Iris pigment epithelial cell (primary cell): ENCODE results near the gene SLC49A4.
A peak's percentile ranks its signal among the peaks of the same experiment; 100 is the strongest.

ENCODE experiments used
- DNase-seq: peaks from one replicate; pipeline ENCODE4 v3.0.0-alpha.2; 2011; ENCODE audit warnings: low read depth

The SLC49A4 gene

GRCh38 chr3:122786066-122786465 is 8.8 kb upstream of the SLC49A4 start:
- peak; percentile 86 for DNase-seq

GRCh38 chr3:122787872-122788271 is 7.0 kb upstream of the SLC49A4 start:
- DNase-seq: no peak

GRCh38 chr3:122789585-122790273 is 5.1 kb upstream of the SLC49A4 start:
- no peak for DNase-seq

GRCh38 chr3:122793568-122794416 is 1.1 kb upstream of the SLC49A4 start, which contains the start of gene HSPBAP1:
HSPBAP1 (minus strand) TSS chr3:122793831; CDS start chr3:122793680, 151 bp downstream.
- DNase-seq: peak; percentile 97

GRCh38 chr3:122794483-122794778 is 438 bp upstream of the SLC49A4 start:
- no peak for DNase-seq

- peak; percentile 11 for DNase-seq
These were observed 866 bp downstream of the SLC49A4 start for GRCh38 chr3:122795674-122796195.

GRCh38 chr3:122797291-122797690 is 2.4 kb downstream of the SLC49A4 start:
- DNase-seq: peak; percentile 58

GRCh38 chr3:122799322-122799721 is 4.5 kb downstream of the SLC49A4 start:
- no peak for DNase-seq

GRCh38 chr3:122800031-122800430 is 5.2 kb downstream of the SLC49A4 start:
- no peak for DNase-seq

GRCh38 chr3:122800706-122801237 is 5.9 kb downstream of the SLC49A4 start:
- no peak for DNase-seq

GRCh38 chr3:122802323-122802722 is 7.5 kb downstream of the SLC49A4 start:
- no peak for DNase-seq

- DNase-seq: no peak
These were observed 9.1 kb downstream of the SLC49A4 start for GRCh38 chr3:122803977-122804376.

- peak; percentile 37 for DNase-seq
These were observed 15.9 kb downstream of the SLC49A4 start for GRCh38 chr3:122810734-122811133.

GRCh38 chr3:122816587-122816986 is 21.7 kb downstream of the SLC49A4 start:
- no peak for DNase-seq

- peak; percentile 34 for DNase-seq
These were observed 29.9 kb downstream of the SLC49A4 start for GRCh38 chr3:122824465-122825381.

GRCh38 chr3:122825460-122825859 is 30.6 kb downstream of the SLC49A4 start:
- DNase-seq: no peak

- no peak for DNase-seq
These were observed 31.4 kb downstream of the SLC49A4 start for GRCh38 chr3:122826278-122826677.

- DNase-seq: no peak
These were observed 33.4 kb downstream of the SLC49A4 start for GRCh38 chr3:122828281-122828680.

GRCh38 chr3:122835590-122835989 is 40.7 kb downstream of the SLC49A4 start:
- no peak for DNase-seq

GRCh38 chr3:122843604-122844003 is 48.7 kb downstream of the SLC49A4 start:
- DNase-seq: no peak

GRCh38 chr3:122857019-122857418 is 62.1 kb downstream of the SLC49A4 start:
- DNase-seq: peak; percentile 79

- DNase-seq: peak; percentile 40
These were observed 63.5 kb downstream of the SLC49A4 start for GRCh38 chr3:122858373-122858772.
